ENCODE measurements around the gene DHX36.

The DHX36 gene

GRCh38 chr3:154304936-154305335 is 19.4 kb downstream of the DHX36 start:
- Histone ChIP-seq H3K27me3 (ENCODE audit: low read length) (no peaks in the 10 kb centered on the region), H3K4me3 (ENCODE audit: insufficient read depth, low read length, poor library complexity, severe bottlenecking) (no peak overlapping the region), H3F3A (ENCODE audit: insufficient read depth) (peaks cover 7% of the 10 kb centered on the region; the same call in 1 of the 2 replicates), H2AFZ (ENCODE audit: low read depth, low read length, severe bottlenecking) (no peak overlapping the region), H3K4me2 (ENCODE audit: low read depth, low read length, poor library complexity, severe bottlenecking) (no peak overlapping the region), H3K36me3 (ENCODE audit: low read length) (peaks cover 89% of the 10 kb centered on the region), H3K9me3 (ENCODE audit: insufficient read depth, low read length) (no peaks in the 10 kb centered on the region), H3K79me2 (ENCODE audit: insufficient read depth, low read length) (0 out of 2 replicates have a peak, but pooled peaks cover 3% of the 10 kb centered on the region), H3K9ac (ENCODE audit: low read length) (no peak overlapping the region), H3K27ac (ENCODE audit: low read depth, low read length) (no peak overlapping the region), H3K9me2 (replicated peaks; ENCODE audit: insufficient read depth, low read length) (no peaks in the 10 kb centered on the region), H4K20me1 (ENCODE audit: low read depth, low read length) (no peaks in the 10 kb centered on the region; the same call in 1 of the 2 replicates)
- TF ChIP-seq CTCF (IDR thresholded peaks at IDR 0.05; ENCODE audit: insufficient read depth, low read length, poor library complexity, severe bottlenecking), result no peak
- no peak for TF ChIP-seq EZH2phosphoT487 (conservative IDR thresholded peaks at IDR 0.05; ENCODE audit: low read length)

DNA sequence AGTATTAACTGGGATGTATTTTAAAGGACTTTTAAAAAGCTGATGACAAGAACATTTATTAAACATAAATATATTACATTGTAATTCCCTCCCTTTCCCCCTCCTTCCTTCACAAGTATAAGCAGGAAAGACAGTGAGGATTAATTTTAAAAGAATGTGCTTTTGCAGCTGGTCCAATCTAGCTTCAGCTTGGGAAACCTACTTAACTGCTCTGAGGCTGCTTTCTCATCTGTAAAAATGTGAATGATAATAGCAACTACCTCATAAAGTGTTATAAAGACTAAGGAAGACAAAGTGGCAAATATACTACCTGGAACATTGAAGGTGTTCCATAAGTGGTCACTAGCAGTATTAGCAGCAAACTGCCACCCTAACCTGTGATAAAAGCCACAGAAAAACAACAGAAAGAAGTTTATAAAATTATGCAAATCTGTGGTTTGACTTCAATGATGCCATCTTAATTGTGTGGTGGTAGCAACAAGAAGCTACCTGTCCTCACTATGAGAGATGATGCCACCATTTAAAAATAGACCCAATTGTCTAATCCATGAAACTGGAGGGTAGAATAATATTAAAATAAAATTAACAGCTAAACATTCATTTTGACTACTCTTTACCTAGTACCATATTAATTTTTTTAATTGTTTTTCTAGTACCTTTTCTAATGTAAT is 20.0 kb downstream of the DHX36 start:
- 0 out of 2 replicates have a peak, but pooled peaks cover 3% of the 10 kb centered on the region for H3K79me2 ChIP-seq (ENCODE audit: insufficient read depth, low read length)
- no peak overlapping the region for H3K4me2 ChIP-seq (ENCODE audit: low read depth, low read length, poor library complexity, severe bottlenecking)
- H3K9ac ChIP-seq (ENCODE audit: low read length), result no peak overlapping the region
- no peaks in the 10 kb centered on the region for H3K27me3 ChIP-seq (ENCODE audit: low read length)
- peaks cover 7% of the 10 kb centered on the region; the same call in 1 of the 2 replicates for H3F3A ChIP-seq (ENCODE audit: insufficient read depth)
- no peak overlapping the region for H3K4me3 ChIP-seq (ENCODE audit: insufficient read depth, low read length, poor library complexity, severe bottlenecking)
- H3K27ac ChIP-seq (ENCODE audit: low read depth, low read length), result no peak overlapping the region
- no peaks in the 10 kb centered on the region for H3K9me2 ChIP-seq (replicated peaks; ENCODE audit: insufficient read depth, low read length)
- H2AFZ ChIP-seq (ENCODE audit: low read depth, low read length, severe bottlenecking), result no peak overlapping the region
- no peaks in the 10 kb centered on the region; the same call in 1 of the 2 replicates for H4K20me1 ChIP-seq (ENCODE audit: low read depth, low read length)
- peaks cover 87% of the 10 kb centered on the region for H3K36me3 ChIP-seq (ENCODE audit: low read length)
- no peaks in the 10 kb centered on the region for H3K9me3 ChIP-seq (ENCODE audit: insufficient read depth, low read length)
- TF ChIP-seq CTCF (IDR thresholded peaks at IDR 0.05; ENCODE audit: insufficient read depth, low read length, poor library complexity, severe bottlenecking) (no peak), EZH2phosphoT487 (conservative IDR thresholded peaks at IDR 0.05; ENCODE audit: low read length) (no peak)

DNA sequence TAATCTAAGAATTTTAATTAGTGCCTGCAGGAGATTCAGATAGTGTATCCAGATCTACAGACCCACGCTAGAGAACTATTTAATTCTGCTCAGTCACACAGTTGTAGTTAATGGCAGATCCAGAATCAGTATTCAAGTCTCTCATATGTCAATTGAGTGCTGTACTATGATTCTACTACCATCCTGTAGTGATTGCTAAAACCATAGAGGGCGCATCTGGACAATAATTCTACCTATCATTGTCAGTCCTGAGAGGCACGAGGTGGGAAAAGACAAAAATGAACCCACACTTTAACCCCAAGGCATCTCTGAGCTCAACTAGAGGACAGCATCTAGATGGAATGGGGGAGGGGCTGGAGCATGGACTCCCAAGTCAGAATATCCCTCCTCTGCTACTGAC is 22.7 kb downstream of the DHX36 start:
- Histone ChIP-seq H3K27ac (ENCODE audit: low read depth, low read length) (no peak overlapping the region), H2AFZ (ENCODE audit: low read depth, low read length, severe bottlenecking) (no peak overlapping the region), H3K4me3 (ENCODE audit: insufficient read depth, low read length, poor library complexity, severe bottlenecking) (no peak overlapping the region), H3K79me2 (ENCODE audit: insufficient read depth, low read length) (no peaks in the 10 kb centered on the region; the same call in 1 of the 2 replicates), H3K27me3 (ENCODE audit: low read length) (no peaks in the 10 kb centered on the region), H3F3A (ENCODE audit: insufficient read depth) (peaks cover 7% of the 10 kb centered on the region; the same call in 1 of the 2 replicates), H3K9me2 (replicated peaks; ENCODE audit: insufficient read depth, low read length) (no peaks in the 10 kb centered on the region), H4K20me1 (ENCODE audit: low read depth, low read length) (0 out of 2 replicates have a peak, but pooled peaks cover 8% of the 10 kb centered on the region), H3K36me3 (ENCODE audit: low read length) (peaks cover 80% of the 10 kb centered on the region), H3K4me2 (ENCODE audit: low read depth, low read length, poor library complexity, severe bottlenecking) (no peak overlapping the region), H3K9me3 (ENCODE audit: insufficient read depth, low read length) (no peaks in the 10 kb centered on the region), H3K9ac (ENCODE audit: low read length) (no peak overlapping the region)
- TF ChIP-seq EZH2phosphoT487 (conservative IDR thresholded peaks at IDR 0.05; ENCODE audit: low read length), result no peak
- TF ChIP-seq CTCF (IDR thresholded peaks at IDR 0.05; ENCODE audit: insufficient read depth, low read length, poor library complexity, severe bottlenecking), result no peak
